GM23248 (cell line): ENCODE measurements around the gene CLCN1. TPM values are rescaled to one million over a fixed set of nuclear protein-coding genes. Genes with fewer than 3 reads are reported as not detected.

Experiments used
- DNase-seq: peaks from one replicate; pipeline ENCODE4 v3.0.0-alpha.2; 2015
- H2AFZ ChIP-seq: fragments of 200-600 bp; sonication (generic); 2 replicates; pipeline ENCODE4 v1.6.1; 2016; ENCODE audit warnings: antibody characterized with exemption
- H3F3A ChIP-seq: fragments of 200-600 bp; sonication (generic); 2 replicates; pipeline ENCODE4 v1.6.1; 2016; ENCODE audit warnings: mild to moderate bottlenecking, antibody characterized with exemption, mixed run types; ENCODE audit not compliant: insufficient read depth
- H3K27ac ChIP-seq: fragments of 200-600 bp; sonication (generic); 2 replicates; pipeline ENCODE4 v1.5.1; 2016; ENCODE audit warnings: mild to moderate bottlenecking
- H3K27me3 ChIP-seq: fragments of 200-600 bp; sonication (generic); replicated peaks from 2 replicates; pipeline ENCODE4 v1.6.1; 2016; ENCODE audit warnings: mild to moderate bottlenecking; ENCODE audit not compliant: insufficient read depth
- H3K36me3 ChIP-seq: fragments of 200-600 bp; sonication (generic); 2 replicates; pipeline ENCODE4 v1.6.1; 2016; ENCODE audit warnings: low read depth, mild to moderate bottlenecking
- H3K4me1 ChIP-seq: fragments of 200-600 bp; sonication (generic); 2 replicates; pipeline ENCODE4 v1.6.1; 2016; ENCODE audit warnings: mild to moderate bottlenecking; ENCODE audit not compliant: insufficient read depth
- H3K4me2 ChIP-seq: fragments of 200-600 bp; sonication (generic); one replicate; pipeline ENCODE4 v1.6.1; 2016; ENCODE audit warnings: mild to moderate bottlenecking; ENCODE audit not compliant: unreplicated experiment
- H3K4me3 ChIP-seq: fragments of 200-600 bp; sonication (generic); 2 replicates; pipeline ENCODE4 v1.5.1; 2016; ENCODE audit warnings: mild to moderate bottlenecking
- H3K79me2 ChIP-seq: fragments of 200-600 bp; sonication (generic); 2 replicates; pipeline ENCODE4 v1.6.1; 2016; ENCODE audit warnings: mild to moderate bottlenecking; ENCODE audit not compliant: insufficient read depth
- H3K9ac ChIP-seq: fragments of 200-600 bp; sonication (generic); 2 replicates; pipeline ENCODE4 v1.6.1; 2016; ENCODE audit warnings: mild to moderate bottlenecking
- H3K9me2 ChIP-seq: fragments of 200-600 bp; sonication (generic); 2 replicates; pipeline ENCODE4 v1.6.1; 2016; ENCODE audit warnings: mixed run types, mild to moderate bottlenecking, moderate library complexity; ENCODE audit not compliant: insufficient read depth
- H3K9me3 ChIP-seq: fragments of 200-600 bp; sonication (generic); one replicate; pipeline ENCODE4 v1.6.1; 2017; ENCODE audit warnings: low read depth
- H4K20me1 ChIP-seq: fragments of 200-600 bp; sonication (generic); 2 replicates; pipeline ENCODE4 v1.6.0; 2016; ENCODE audit not compliant: insufficient read depth
- EZH2 ChIP-seq: fragments of 200-600 bp; sonication (generic); IDR thresholded peaks from 2 replicates; pipeline ENCODE4 v1.6.1; 2018; ENCODE audit warnings: antibody characterized with exemption, mild to moderate bottlenecking; ENCODE audit not compliant: insufficient read depth, poor library complexity, severe bottlenecking
- EZH2phosphoT487 ChIP-seq: fragments of 200-600 bp; sonication (generic); IDR thresholded peaks from 2 replicates; pipeline ENCODE4 v1.6.1; 2018; ENCODE audit warnings: antibody characterized with exemption, moderate library complexity, mild to moderate bottlenecking, low read depth; ENCODE audit not compliant: insufficient read depth
- WGBS, 2 experiments: methylation state at CpG; one replicate each; pipeline ENCODE4 v1.1.6; 2015 to 2017; ENCODE audit warnings: low lambda C conversion rate in 2 of 2, low coverage in 1 of 2; ENCODE audit errors: missing lambda C conversion rate in 2 of 2; 5-methylcytosine and 5-hydroxymethylcytosine counted together
- in situ Hi-C: fragments of 300-500 bp; cut with MboI; formaldehyde crosslinking; loops from 2 replicates; pipeline ENCODE4 v1.15.0; 2020
- polyA plus RNA-seq: library from polyadenylated mRNA; unstranded; fragments of >200 nt; fragmentation: Nextera tagmentation; extraction: Ambion mirVana; gene quantifications from 2 replicates; pipeline ENCODE4 v1.2.1, GENCODE V29; 2016
- total RNA-seq: library from RNA; depleted of rRNA; stranded (reverse); fragments of >200 nt; shearing (Covaris generic); gene quantifications from 2 replicates; pipeline ENCODE4 v1.2.3, GENCODE V29; 2014

The CLCN1 gene
- total and polyA plus RNA-seq, 2 experiments from 2014 or later: not detected

GRCh38 chr7:143389316-143390103 is 73.6 kb downstream of the CLCN1 start:
- Histone ChIP-seq H3K4me2 (no peak overlapping the region), H3K9ac (no peak overlapping the region), H3K4me1 (peaks cover 44% of the 10 kb centered on the region), H3K9me3 (no peaks in the 10 kb centered on the region), H3K79me2 (peaks cover 44% of the 10 kb centered on the region), H2AFZ (no peak overlapping the region), H3K4me3 (no peak overlapping the region), H3F3A (peaks cover 89% of the 10 kb centered on the region), H3K27me3 (no peaks in the 10 kb centered on the region), H4K20me1 (peaks cover 16% of the 10 kb centered on the region), H3K9me2 (no peaks in the 10 kb centered on the region), H3K36me3 (peaks cover 27% of the 10 kb centered on the region), H3K27ac (peak overlapping the region; percentile 79)
- TF ChIP-seq EZH2phosphoT487 (no peak), EZH2 (no peak)
- in situ Hi-C loops: no loop called here
- WGBS, 2 experiments: 93 to 94% methylated on average over 14 to 15 of the region's 15 CpGs
- peak; percentile 42 for DNase-seq

GRCh38 chr7:143390104-143390772 is 74.3 kb downstream of the CLCN1 start:
- 91 to 93% methylated on average over 9 to 10 of the region's 10 CpGs for WGBS, 2 experiments
- in situ Hi-C loops: no loop called here
- H2AFZ ChIP-seq: no peak overlapping the region

GRCh38 chr7:143390773-143391317 is 74.9 kb downstream of the CLCN1 start:
- no peak overlapping the region for H3K9ac ChIP-seq
- DNase-seq: no peak
- peak overlapping the region; percentile 79 for H3K27ac ChIP-seq
- H3K4me3 ChIP-seq: no peak overlapping the region
- WGBS, 2 experiments: 68 to 74% methylated on average over 8 to 9 of the region's 9 CpGs
- H3K9me3 ChIP-seq: no peaks in the 10 kb centered on the region
- peaks cover 35% of the 10 kb centered on the region for H3K4me1 ChIP-seq
- no peaks in the 10 kb centered on the region for H3K27me3 ChIP-seq
- no peak overlapping the region for H2AFZ ChIP-seq
- H3F3A ChIP-seq: peaks cover 76% of the 10 kb centered on the region
- H3K79me2 ChIP-seq: peaks cover 31% of the 10 kb centered on the region
- peaks cover 4% of the 10 kb centered on the region; the same call in 1 of the 2 replicates for H4K20me1 ChIP-seq
- no peaks in the 10 kb centered on the region for H3K9me2 ChIP-seq
- in situ Hi-C loops: no loop called here
- TF ChIP-seq EZH2 (no peak), EZH2phosphoT487 (no peak)
- peaks cover 27% of the 10 kb centered on the region for H3K36me3 ChIP-seq
- H3K4me2 ChIP-seq: peak overlapping the region; percentile 25

More at GRCh38 chr7:143390104-143390772, 74.3 kb downstream of the CLCN1 start:
- DNase-seq: peak; percentile 40
- no peaks in the 10 kb centered on the region for H3K9me2 ChIP-seq
- peaks cover 37% of the 10 kb centered on the region for H3K4me1 ChIP-seq
- H3K79me2 ChIP-seq: peaks cover 37% of the 10 kb centered on the region
- no peak overlapping the region for H3K4me2 ChIP-seq
- no peak overlapping the region for H3K4me3 ChIP-seq
- H3K27ac ChIP-seq: peak overlapping the region; percentile 79
- no peak overlapping the region for H3K9ac ChIP-seq
- no peaks in the 10 kb centered on the region for H3K27me3 ChIP-seq
- peaks cover 82% of the 10 kb centered on the region for H3F3A ChIP-seq
- peaks cover 9% of the 10 kb centered on the region; the same call in 1 of the 2 replicates for H4K20me1 ChIP-seq
- peaks cover 27% of the 10 kb centered on the region for H3K36me3 ChIP-seq
- TF ChIP-seq EZH2phosphoT487: no peak
- TF ChIP-seq EZH2: no peak
- H3K9me3 ChIP-seq: no peaks in the 10 kb centered on the region
